ENCODE results near the gene INO80. TPM values are rescaled to one million over a fixed set of nuclear protein-coding genes. Genes with fewer than 3 reads are reported as not detected.

Gene INO80
- total and polyA plus RNA-seq, 2 donors (not counting 1 experiment from before 2014, with no cell fraction given) = 16.3 to 55.7 TPM

DNA sequence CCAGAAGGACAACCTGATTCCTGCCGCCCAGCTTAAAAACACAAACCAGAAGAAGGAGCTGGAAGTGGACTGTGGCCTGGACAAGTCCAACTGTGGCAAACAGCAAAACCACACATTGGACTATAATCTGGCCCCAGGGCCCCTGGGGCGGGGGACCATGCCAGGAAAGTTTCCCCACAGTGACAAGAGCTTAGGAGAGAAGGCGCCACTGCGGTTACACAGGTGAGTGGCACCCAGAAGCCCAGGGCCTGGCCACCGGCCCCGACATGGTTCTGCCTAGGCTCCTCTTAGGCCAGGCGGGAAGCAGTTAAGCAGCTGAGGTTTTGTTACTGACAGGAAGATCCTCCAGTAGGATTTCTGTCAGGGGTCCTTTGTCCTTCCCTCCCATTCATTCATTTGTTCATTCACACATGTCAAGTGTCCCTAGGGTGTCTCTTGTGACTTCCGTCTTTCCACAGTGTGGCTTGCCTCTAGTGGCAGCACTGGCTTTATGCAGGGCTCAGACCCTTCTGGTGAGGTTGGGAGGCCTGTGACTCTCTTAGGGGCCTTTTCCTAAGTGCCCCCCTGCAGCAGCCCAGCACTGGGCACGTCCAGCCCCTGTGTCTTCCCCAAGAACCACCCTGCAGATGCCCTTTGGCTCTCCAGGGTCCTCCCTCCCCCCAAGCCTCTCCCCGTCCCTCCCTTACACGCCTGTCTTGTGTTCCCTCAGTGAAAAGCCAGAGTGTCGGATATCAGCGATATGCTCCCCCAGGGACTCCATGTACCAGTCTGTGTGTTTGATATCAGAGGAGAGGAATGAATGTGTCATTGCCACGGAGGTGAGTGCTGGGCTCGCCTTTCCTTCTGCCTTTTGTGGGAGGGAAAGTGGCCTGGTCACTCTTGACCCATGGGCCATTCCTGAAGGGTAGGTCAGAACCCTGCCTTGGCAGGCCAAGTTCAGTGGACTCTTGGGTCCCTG lies 179.1 kb downstream of the INO80 start:
- TF ChIP-seq, protein P1, sequence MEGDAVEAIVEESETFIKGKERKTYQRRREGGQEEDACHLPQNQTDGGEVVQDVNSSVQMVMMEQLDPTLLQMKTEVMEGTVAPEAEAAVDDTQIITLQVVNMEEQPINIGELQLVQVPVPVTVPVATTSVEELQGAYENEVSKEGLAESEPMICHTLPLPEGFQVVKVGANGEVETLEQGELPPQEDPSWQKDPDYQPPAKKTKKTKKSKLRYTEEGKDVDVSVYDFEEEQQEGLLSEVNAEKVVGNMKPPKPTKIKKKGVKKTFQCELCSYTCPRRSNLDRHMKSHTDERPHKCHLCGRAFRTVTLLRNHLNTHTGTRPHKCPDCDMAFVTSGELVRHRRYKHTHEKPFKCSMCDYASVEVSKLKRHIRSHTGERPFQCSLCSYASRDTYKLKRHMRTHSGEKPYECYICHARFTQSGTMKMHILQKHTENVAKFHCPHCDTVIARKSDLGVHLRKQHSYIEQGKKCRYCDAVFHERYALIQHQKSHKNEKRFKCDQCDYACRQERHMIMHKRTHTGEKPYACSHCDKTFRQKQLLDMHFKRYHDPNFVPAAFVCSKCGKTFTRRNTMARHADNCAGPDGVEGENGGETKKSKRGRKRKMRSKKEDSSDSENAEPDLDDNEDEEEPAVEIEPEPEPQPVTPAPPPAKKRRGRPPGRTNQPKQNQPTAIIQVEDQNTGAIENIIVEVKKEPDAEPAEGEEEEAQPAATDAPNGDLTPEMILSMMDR (IDR thresholded peaks at IDR 0.05) = no peak
- TF ChIP-seq EZH2 (IDR thresholded peaks at IDR 0.05; ENCODE audit: borderline replicate concordance, insufficient read depth, low read depth, low read length, poor library complexity, severe bottlenecking) = no peak
- Mint-ChIP-seq H3K9me3 (ENCODE audit: insufficient read depth) (no peaks in the 10 kb centered on the region), H3K27ac (no peak overlapping the region), H3K4me3 (no peak overlapping the region), H3K4me1 (peaks cover 20% of the 10 kb centered on the region), H3K27me3 (peaks cover 13% of the 10 kb centered on the region)
- WGBS (ENCODE audit: insufficient coverage) = 90% methylated on average over 12 of the region's 15 CpGs
- Histone ChIP-seq H3K27ac (ENCODE audit: low read length in 2 of 2) (no peak overlapping the region), H3K27me3 (replicated peaks in 1 of 4; ENCODE audit: control extremely low read depth in 1 of 4, control insufficient read depth in 3 of 4, insufficient read depth in 4 of 4, low read length in 3 of 4) (peaks cover 0 to 13% (median 5%) of the 10 kb centered on the region in 4 experiments), H3K4me1 (ENCODE audit: control insufficient read depth in 2 of 2, insufficient read depth in 2 of 2, low read length in 2 of 2) (peaks cover 19% of the 10 kb centered on the region in 2 donors), H2AFZ (ENCODE audit: insufficient read depth, low read depth, low read length, poor library complexity, severe bottlenecking) (no peak overlapping the region), H3K9ac (ENCODE audit: low read length) (no peak overlapping the region), H3K9me3 (ENCODE audit: control extremely low read depth in 1 of 3, control insufficient read depth in 2 of 3, insufficient read depth in 1 of 3, low read length in 2 of 3) (no peaks in the 10 kb centered on the region), H3K79me2 (ENCODE audit: control insufficient read depth, insufficient read depth, low read length) (no peaks in the 10 kb centered on the region), H3K36me3 (replicated peaks in 1 of 2; ENCODE audit: control extremely low read depth in 1 of 2, control insufficient read depth in 1 of 2, extremely low read depth in 1 of 2, insufficient read depth in 2 of 2, low read length in 1 of 2) (no peaks in the 10 kb centered on the region), H3K4me2 (replicated peaks; ENCODE audit: low read depth, low read length, poor library complexity, severe bottlenecking) (no peak overlapping the region), H4K20me1 (ENCODE audit: control insufficient read depth, insufficient read depth, low read length, poor library complexity, severe bottlenecking) (no peaks in the 10 kb centered on the region), H3K4me3 (ENCODE audit: control extremely low read depth in 1 of 5, extremely low read depth in 1 of 5, insufficient read depth in 1 of 5, low read depth in 2 of 5, low read length in 4 of 5) (no peak overlapping the region)
- POLR2A ChIA-PET = no interaction called here
- no peak for DNase-seq
- ATAC-seq (ENCODE audit: low read depth) = no peak
- intact Hi-C loops (cut with micrococcal nuclease) = no loop called here
- CTCF ChIA-PET = interaction anchor here (0.6 to 1.5 kb wide), 5 partner anchors 16 to 132 kb away, joined by 3 to 5 read pairs (median 3); no protein-coding TSS in a partner anchor

DNA sequence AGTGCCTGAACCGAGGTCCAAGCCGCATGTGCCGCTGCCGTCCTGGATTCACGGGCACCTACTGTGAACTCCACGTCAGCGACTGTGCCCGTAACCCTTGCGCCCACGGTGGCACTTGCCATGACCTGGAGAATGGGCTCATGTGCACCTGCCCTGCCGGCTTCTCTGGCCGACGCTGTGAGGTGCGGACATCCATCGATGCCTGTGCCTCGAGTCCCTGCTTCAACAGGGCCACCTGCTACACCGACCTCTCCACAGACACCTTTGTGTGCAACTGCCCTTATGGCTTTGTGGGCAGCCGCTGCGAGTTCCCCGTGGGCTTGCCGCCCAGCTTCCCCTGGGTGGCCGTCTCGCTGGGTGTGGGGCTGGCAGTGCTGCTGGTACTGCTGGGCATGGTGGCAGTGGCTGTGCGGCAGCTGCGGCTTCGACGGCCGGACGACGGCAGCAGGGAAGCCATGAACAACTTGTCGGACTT lies 179.8 kb downstream of the INO80 start:
- CTCF ChIA-PET = interaction anchor here (1.1 to 1.5 kb wide), 4 partner anchors 15 to 32 kb away, joined by 3 to 4 read pairs (median 3); no protein-coding TSS in a partner anchor
- DNase-seq (no peak), ATAC-seq (ENCODE audit: low read depth) (no peak)
- no peaks in the 10 kb centered on the region for H3K9me3 Mint-ChIP-seq (ENCODE audit: insufficient read depth)
- Histone ChIP-seq H3K36me3 (replicated peaks in 1 of 2; ENCODE audit: control extremely low read depth in 1 of 2, control insufficient read depth in 1 of 2, extremely low read depth in 1 of 2, insufficient read depth in 2 of 2, low read length in 1 of 2) (no peaks in the 10 kb centered on the region), H3K4me3 (ENCODE audit: control extremely low read depth in 1 of 5, extremely low read depth in 1 of 5, insufficient read depth in 1 of 5, low read depth in 2 of 5, low read length in 4 of 5) (no peak overlapping the region), H2AFZ (ENCODE audit: insufficient read depth, low read depth, low read length, poor library complexity, severe bottlenecking) (no peak overlapping the region), H4K20me1 (ENCODE audit: control insufficient read depth, insufficient read depth, low read length, poor library complexity, severe bottlenecking) (no peaks in the 10 kb centered on the region), H3K4me2 (replicated peaks; ENCODE audit: low read depth, low read length, poor library complexity, severe bottlenecking) (no peak overlapping the region), H3K4me1 (ENCODE audit: control insufficient read depth in 2 of 2, insufficient read depth in 2 of 2, low read length in 2 of 2) (peaks cover 16 to 23% of the 10 kb centered on the region in 2 donors), H3K79me2 (ENCODE audit: control insufficient read depth, insufficient read depth, low read length) (no peaks in the 10 kb centered on the region), H3K9ac (ENCODE audit: low read length) (no peak overlapping the region), H3K27me3 (replicated peaks in 1 of 4; ENCODE audit: control extremely low read depth in 1 of 4, control insufficient read depth in 3 of 4, insufficient read depth in 4 of 4, low read length in 3 of 4) (peaks cover 0 to 20% (median 8%) of the 10 kb centered on the region in 4 experiments), H3K27ac (ENCODE audit: low read length in 2 of 2) (no peak overlapping the region), H3K9me3 (ENCODE audit: control extremely low read depth in 1 of 3, control insufficient read depth in 2 of 3, insufficient read depth in 1 of 3, low read length in 2 of 3) (peaks cover 0 to 5% (median 0%) of the 10 kb centered on the region in 3 donors)
- peaks cover 20% of the 10 kb centered on the region for H3K27me3 Mint-ChIP-seq
- peaks cover 19% of the 10 kb centered on the region for H3K4me1 Mint-ChIP-seq
- H3K27ac Mint-ChIP-seq = no peak overlapping the region
- intact Hi-C loops (cut with micrococcal nuclease) = no loop called here
- POLR2A ChIA-PET = no interaction called here
- TF ChIP-seq, protein P1 (IDR thresholded peaks at IDR 0.05) = no peak
- TF ChIP-seq EZH2 (IDR thresholded peaks at IDR 0.05; ENCODE audit: borderline replicate concordance, insufficient read depth, low read depth, low read length, poor library complexity, severe bottlenecking) = no peak
- no peak overlapping the region for H3K4me3 Mint-ChIP-seq
- 95% methylated on average over 31 of the region's 31 CpGs for WGBS (ENCODE audit: insufficient coverage)

Measured in B cell (primary cell).